Erythroblast (primary cell): ENCODE measurements around the gene ANO10.
"Not testable (repeated sequence)": the region's sequence is repeated elsewhere in the genome, so short reads cannot be mapped to it uniquely, and the experiment has no call there.

Experiments used
- GATA1 ChIP-seq: IDR thresholded peaks from 2 replicates; pipeline ENCODE4 v1.6.1; 2011; ENCODE audit warnings: low read depth, mild to moderate bottlenecking, control low read depth, low read length, moderate library complexity
- POLR2A ChIP-seq: IDR thresholded peaks from 2 replicates; pipeline ENCODE4 v1.6.1; 2011; ENCODE audit warnings: mild to moderate bottlenecking, low read length

- not testable (repeated sequence) for TF ChIP-seq POLR2A, GATA1
Observed at GRCh38 chr3:43656390-43656789, 34.6 kb upstream of the ANO10 start.
